HepG2 (cell line): ENCODE results near the gene PIGO. TPM values are rescaled to one million over a fixed set of nuclear protein-coding genes. Genes with fewer than 3 reads are reported as not detected.

Experiments
- ATAC-seq: fragments of 200-7000 bp; cut with Tn5 transposase; 3 replicates; pipeline ENCODE4 v1.9.1; 2020; ENCODE audit warnings: mild to moderate bottlenecking, moderate library complexity
- BruUV-seq: library from RNA; stranded (reverse); fragments of 400-500 nt; replicated peaks from 2 replicates; lab custom pipeline; 2021; lab: Mats Ljungman, UMichigan
- CTCF ChIA-PET: fragments of 300-600 bp; formaldehyde crosslinking; extraction: SDS; loops from one replicate; lab custom pipeline; 2021; ENCODE audit warnings: low total read pairs, inconsistent platforms, low intra/inter-chr PET ratio; lab: Yijun Ruan, JAX
- POLR2A ChIA-PET: fragments of 350-600 bp; sonication (Branson Sonifier 250); formaldehyde crosslinking; loops from one replicate; lab custom pipeline; 2020; ENCODE audit warnings: antibody characterized with exemption, inconsistent platforms; lab: Yijun Ruan, JAX
- DNase-seq: peaks from one replicate; pipeline ENCODE4 v3.0.0-alpha.2; 2015; ENCODE audit warnings: low spot score
- FAIRE-seq: peaks from 3 replicates; lab custom pipeline; 2011; peaks lifted over from hg19 to GRCh38; lab: Jason Lieb, UNC
- H2AFZ ChIP-seq: one replicate; pipeline ENCODE4 v1.6.1; 2011; ENCODE audit warnings: low read length, inconsistent platforms
- H3K27ac ChIP-seq: fragments of 300-600 bp; 3 replicates; pipeline ENCODE4 v1.8.0; 2011; ENCODE audit warnings: mixed run types, mild to moderate bottlenecking, mixed read lengths, low read length, inconsistent platforms; ENCODE audit not compliant: insufficient read depth; ENCODE audit errors: extremely low read length
- H3K27me3 ChIP-seq, 2 experiments: fragments of 200-600 bp in 1 of 2; 2 replicates in 1 of 2; 3 replicates in 1 of 2; pipeline versions ENCODE4 v1.6.0 to v1.8.0; 2011; ENCODE audit warnings: low read length in 2 of 2, mild to moderate bottlenecking in 2 of 2, moderate library complexity in 2 of 2, inconsistent platforms in 1 of 2; ENCODE audit not compliant: insufficient read depth in 2 of 2, control insufficient read depth in 1 of 2
- H3K36me3 ChIP-seq, 2 experiments: fragments of 200-600 bp in 1 of 2; replicated peaks in 1 of 2; 2 replicates in 1 of 2; 3 replicates in 1 of 2; pipeline versions ENCODE4 v1.5.1 to v1.8.0; 2011; ENCODE audit warnings: low read length in 2 of 2, inconsistent platforms in 1 of 2; ENCODE audit not compliant: insufficient read depth in 2 of 2, control insufficient read depth in 1 of 2
- H3K4me1 ChIP-seq: 2 replicates; pipeline ENCODE4 v1.5.1; 2012; ENCODE audit warnings: low read length, inconsistent platforms; ENCODE audit not compliant: insufficient read depth
- H3K4me2 ChIP-seq: 2 replicates; pipeline ENCODE4 v1.6.0; 2011; ENCODE audit warnings: low read depth, low read length, inconsistent platforms
- H3K4me3 ChIP-seq, 3 experiments: fragments of 200-600 bp in 1 of 3; sonication (generic), shearing (Covaris generic) in 1 of 3; replicated peaks in 1 of 3; 2 replicates each; pipeline ENCODE4 v1.5.1; 2011 to 2016; ENCODE audit warnings: low read length in 3 of 3, inconsistent platforms in 2 of 3, low read depth in 2 of 3, mild to moderate bottlenecking in 2 of 3, control low read depth in 1 of 3, mixed read lengths in 1 of 3; ENCODE audit not compliant: insufficient read depth in 1 of 3
- H3K79me2 ChIP-seq: one replicate; pipeline ENCODE4 v1.6.1; 2011; ENCODE audit warnings: low read length, inconsistent platforms; ENCODE audit not compliant: insufficient read depth
- H3K9ac ChIP-seq: 2 replicates; pipeline ENCODE4 v1.6.0; 2011; ENCODE audit warnings: mild to moderate bottlenecking, low read depth, low read length, inconsistent platforms; ENCODE audit not compliant: insufficient read depth
- H3K9me3 ChIP-seq: 2 replicates; pipeline ENCODE4 v1.5.1; 2012; ENCODE audit warnings: mild to moderate bottlenecking, low read length
- H4K20me1 ChIP-seq: 2 replicates; pipeline ENCODE4 v1.6.0; 2011; ENCODE audit warnings: inconsistent platforms, mild to moderate bottlenecking, low read length, moderate library complexity; ENCODE audit not compliant: insufficient read depth
- CAMTA2 ChIP-seq: sonication (generic); formaldehyde crosslinking; IDR thresholded peaks from 2 replicates; pipeline ENCODE4 v1.4.0; 2020; ENCODE audit warnings: mild to moderate bottlenecking, missing genetic modification reagents, borderline replicate concordance
- DNMT3B ChIP-seq: conservative IDR thresholded peaks from 2 replicates; pipeline ENCODE4 v1.6.1; 2016; ENCODE audit warnings: missing biosample characterization, control low read depth
- FOXC1 ChIP-seq: sonication (generic); formaldehyde crosslinking; IDR thresholded peaks from 2 replicates; pipeline ENCODE4 v1.8.0; 2022; ENCODE audit warnings: mild to moderate bottlenecking, missing genetic modification reagents, borderline replicate concordance
- POLR2AphosphoS2 ChIP-seq: IDR thresholded peaks from 2 replicates; pipeline ENCODE4 v1.6.1; 2011; ENCODE audit warnings: low read depth, low read length, improper control_type of control experiment
- POLR2AphosphoS5 ChIP-seq: IDR thresholded peaks from 2 replicates; pipeline ENCODE4 v1.6.1; 2012; ENCODE audit warnings: low read depth, low read length
- TBL1XR1 ChIP-seq: fragments of 150-350 bp; IDR thresholded peaks from 2 replicates; pipeline ENCODE4 v1.6.1; 2014; ENCODE audit warnings: borderline replicate concordance, low read length; ENCODE audit not compliant: partially characterized antibody
- TCF12 ChIP-seq, 2 experiments: fragments of 450-650 bp in 1 of 2; sonication (generic) in 1 of 2; formaldehyde crosslinking in 1 of 2; IDR thresholded peaks; 2 replicates each; pipeline versions ENCODE4 v1.6.1 to v1.8.0; 2017 to 2022; ENCODE audit warnings: antibody characterized with exemption in 1 of 2, mild to moderate bottlenecking in 1 of 2, missing genetic modification reagents in 1 of 2, moderate library complexity in 1 of 2
- U2AF1 ChIP-seq: fragments of 200-400 bp; formaldehyde crosslinking; optimal IDR thresholded peaks from 2 replicates; pipeline ENCODE3; 2017; ENCODE audit warnings: mild to moderate bottlenecking, low read depth, low read length
- ZNF335 ChIP-seq: sonication (generic); formaldehyde crosslinking; IDR thresholded peaks from 2 replicates; pipeline ENCODE4 v1.4.0; 2020; ENCODE audit warnings: missing genetic modification reagents
- ZNF460 ChIP-seq: sonication (generic); formaldehyde crosslinking; IDR thresholded peaks from 2 replicates; pipeline ENCODE4 v1.5.1; 2020; ENCODE audit warnings: missing genetic modification reagents, mild to moderate bottlenecking, borderline replicate concordance
- ZNF576 ChIP-seq: sonication (generic); formaldehyde crosslinking; IDR thresholded peaks from 2 replicates; pipeline ENCODE4 v1.4.0; 2020; ENCODE audit warnings: mild to moderate bottlenecking, missing genetic modification reagents
- ZNF770 ChIP-seq: sonication (generic); formaldehyde crosslinking; IDR thresholded peaks from 2 replicates; pipeline ENCODE4 v1.5.0; 2020; ENCODE audit warnings: mild to moderate bottlenecking, missing genetic modification reagents
- WGBS: methylation state at CpG from one replicate; pipeline ENCODE4 v1.1.6; 2017; ENCODE audit warnings: low lambda C conversion rate; 5-methylcytosine and 5-hydroxymethylcytosine counted together
- in situ Hi-C: cut with HindIII; loops from 2 replicates; pipeline ENCODE4 v1.10.0; 2017; ENCODE audit warnings: low pct_unique_long_range_greater_than_20kb; ENCODE audit not compliant: extremely low pct_ligation_motif_present
- intact Hi-C: fragments of 100-400 bp; cut with micrococcal nuclease; formaldehyde crosslinking; loops from one replicate; pipeline ENCODE4 v1.10.0; 2022; ENCODE audit not compliant: unreplicated experiment
- polyA plus RNA-seq, 8 experiments: library from polyadenylated mRNA; depleted of rRNA in 3 of 8; stranded (reverse) in 7 of 8; unstranded in 1 of 8; fragments of >200 nt; fragmentation: Illumina TruSeq in 4 of 8; extraction: Trizol in 4 of 8; gene quantifications; 2 replicates each; pipeline versions ENCODE4 v1.2.1 to v1.2.3, GENCODE V29; 2011 to 2016; ENCODE audit warnings: low read depth in 4 of 8, missing spikeins in 1 of 8, mixed read lengths in 1 of 8; ENCODE audit not compliant: insufficient read depth in 1 of 8
- total RNA-seq, 5 experiments: library from RNA; depleted of rRNA; stranded (reverse); fragments of >200 nt; fragmentation: Illumina TruSeq; extraction: Trizol; gene quantifications; 2 replicates each; pipeline ENCODE4 v1.2.3, GENCODE V29; 2016; ENCODE audit warnings: low read depth in 1 of 5

PIGO gene
- total and polyA plus RNA-seq, 2 of the 13 experiments (the other 11 are each of a cell fraction or from before 2014, with no cell fraction given) = 20.5 to 26.2 TPM

- POLR2A ChIA-PET = interaction anchor here (0.7 to 1.5 kb wide), 2 partner anchors 18 to 27 kb away, joined by 4 to 6 read pairs; partner anchors contain the start of gene VCP
- Histone ChIP-seq H2AFZ (no peak overlapping the region), H3K79me2 (no peaks in the 10 kb centered on the region), H4K20me1 (peaks cover 1% of the 10 kb centered on the region), H3K9me3 (no peaks in the 10 kb centered on the region), H3K4me2 (no peak overlapping the region), H3K27me3 (no peaks in the 10 kb centered on the region), H3K4me1 (no peaks in the 10 kb centered on the region)
- FAIRE-seq (no peak), DNase-seq (no peak)
- intact Hi-C loops = no loop called here
- 53% methylated on average over 5 of the region's 5 CpGs for whole genome bisulfite sequencing
- in situ Hi-C loops = no loop called here
- TF ChIP-seq ZNF335 (no peak), POLR2AphosphoS2 (peak; percentile 91; the same call in 1 of the 2 replicates), DNMT3B (no peak), CAMTA2 (no peak), ZNF460 (no peak), POLR2AphosphoS5 (peak; percentile 44; the same call in 1 of the 2 replicates), ZNF576 (CRISPR knock-in tag) (no peak), FOXC1 (no peak), ZNF770 (CRISPR knock-in tag) (no peak), TCF12 (IDR thresholded peaks at IDR 0.05) (no peak), TCF12 (CRISPR knock-in tag; IDR thresholded peaks at IDR 0.05) (no peak), TBL1XR1 (no peak), U2AF1 (no peak)
- TF ChIP-seq, all 625 proteins: peak for 2
- peaks cover 11 to 33% of the 10 kb centered on the region in 2 experiments for H3K36me3 ChIP-seq
- H3K4me3 ChIP-seq = no peak overlapping the region
- CTCF ChIA-PET = no interaction called here
- no peak overlapping the region for H3K9ac ChIP-seq
- no TSS peak for BruUV-seq
- no peak for ATAC-seq
- no peak overlapping the region for H3K27ac ChIP-seq
These were observed 42.1 kb downstream of the PIGO start for GRCh38 chr9:35054185-35054835.
